IMR-90 (cell line): ENCODE results near the gene EHHADH. TPM values are rescaled to one million over a fixed set of nuclear protein-coding genes. Genes with fewer than 3 reads are reported as not detected.

Experiments used
- ATAC-seq: fragments of 200-7000 bp; cut with Tn5 transposase; 2 replicates; pipeline ENCODE4 v1.9.1; 2020; ENCODE audit warnings: low read depth, mild to moderate bottlenecking, moderate library complexity
- BruUV-seq: library from RNA; stranded (reverse); fragments of 400-500 nt; replicated peaks from 2 replicates; lab custom pipeline; 2021; lab: Mats Ljungman, UMichigan
- CTCF ChIA-PET: fragments of 300-600 bp; formaldehyde crosslinking; extraction: SDS; loops from one replicate; lab custom pipeline; 2021; ENCODE audit warnings: antibody characterized with exemption; lab: Yijun Ruan, JAX
- POLR2A ChIA-PET: fragments of 300-600 bp; sonication (Branson Sonifier 250); formaldehyde crosslinking; loops from one replicate; lab custom pipeline; 2022; ENCODE audit warnings: antibody characterized with exemption; ENCODE audit not compliant: unreplicated experiment; lab: Charles Lee
- DNase-seq: peaks from one replicate; pipeline ENCODE4 v3.0.0; 2013
- H2AFZ ChIP-seq: replicated peaks from 2 replicates; pipeline ENCODE3; 2013; ENCODE audit warnings: low read length, mild to moderate bottlenecking; ENCODE audit not compliant: poor library complexity
- H2AK5ac ChIP-seq: 2 replicates; pipeline ENCODE4 v1.6.1; 2013; ENCODE audit warnings: low read depth, low read length, inconsistent platforms
- H2AK9ac ChIP-seq: replicated peaks from 2 replicates; pipeline ENCODE3; 2013; ENCODE audit warnings: mild to moderate bottlenecking, low read depth, low read length, moderate library complexity; ENCODE audit not compliant: poor library complexity
- H2BK120ac ChIP-seq: 2 replicates; pipeline ENCODE4 v1.6.1; 2013; ENCODE audit warnings: low read depth, low read length, inconsistent platforms
- H2BK15ac ChIP-seq: 3 replicates; pipeline ENCODE4 v1.6.1; 2013; ENCODE audit warnings: low read depth, low read length, inconsistent platforms
- H2BK20ac ChIP-seq: 2 replicates; pipeline ENCODE4 v1.6.1; 2013; ENCODE audit warnings: low read depth, mild to moderate bottlenecking, inconsistent platforms, low read length, moderate library complexity
- H2BK5ac ChIP-seq: 2 replicates; pipeline ENCODE4 v1.6.1; 2013; ENCODE audit warnings: mild to moderate bottlenecking, low read depth, low read length, inconsistent platforms; ENCODE audit not compliant: poor library complexity, severe bottlenecking
- H3K14ac ChIP-seq: replicated peaks from 2 replicates; pipeline ENCODE4 v1.6.1; 2013; ENCODE audit warnings: low read depth, low read length, inconsistent platforms
- H3K18ac ChIP-seq: 2 replicates; pipeline ENCODE4 v1.6.1; 2013; ENCODE audit warnings: low read depth, low read length, control low read depth
- H3K23ac ChIP-seq: 2 replicates; pipeline ENCODE4 v1.6.1; 2013; ENCODE audit warnings: low read depth, low read length, inconsistent platforms
- H3K27ac ChIP-seq: 2 replicates; pipeline ENCODE4 v1.5.1; 2013; ENCODE audit warnings: mild to moderate bottlenecking, control low read depth, low read length; ENCODE audit not compliant: insufficient read depth
- H3K27me3 ChIP-seq: 2 replicates; pipeline ENCODE4 v1.6.1; 2013; ENCODE audit warnings: low read length; ENCODE audit not compliant: control insufficient read depth, insufficient read depth
- H3K36me3 ChIP-seq: 2 replicates; pipeline ENCODE4 v1.6.1; 2013; ENCODE audit warnings: low read length, mixed read lengths; ENCODE audit not compliant: control insufficient read depth, insufficient read depth
- H3K4ac ChIP-seq: 2 replicates; pipeline ENCODE4 v1.6.1; 2013; ENCODE audit warnings: low read depth, low read length, inconsistent platforms
- H3K4me1 ChIP-seq: 2 replicates; pipeline ENCODE4 v1.6.1; 2013; ENCODE audit warnings: low read length, mixed read lengths; ENCODE audit not compliant: control insufficient read depth, insufficient read depth
- H3K4me2 ChIP-seq: 2 replicates; pipeline ENCODE4 v1.6.1; 2013; ENCODE audit warnings: low read depth, mild to moderate bottlenecking, control low read depth, low read length, moderate library complexity
- H3K4me3 ChIP-seq: 2 replicates; pipeline ENCODE4 v1.5.1; 2013; ENCODE audit warnings: low read depth, mild to moderate bottlenecking, control low read depth, low read length, moderate library complexity; ENCODE audit not compliant: insufficient read depth
- H3K56ac ChIP-seq: 2 replicates; pipeline ENCODE4 v1.6.1; 2013; ENCODE audit warnings: low read length, inconsistent platforms; ENCODE audit not compliant: insufficient read depth; ENCODE audit errors: extremely low read depth
- H3K79me1 ChIP-seq, 2 experiments: 2 replicates each; pipeline ENCODE4 v1.6.1; 2013; ENCODE audit warnings: low read length in 2 of 2, inconsistent platforms in 1 of 2, low read depth in 1 of 2
- H3K9ac ChIP-seq: 2 replicates; pipeline ENCODE4 v1.6.1; 2013; ENCODE audit warnings: low read depth, low read length, control low read depth
- H3K9me1 ChIP-seq: 2 replicates; pipeline ENCODE4 v1.6.1; 2013; ENCODE audit warnings: low read length, inconsistent platforms; ENCODE audit not compliant: insufficient read depth
- H3K9me3 ChIP-seq: 2 replicates; pipeline ENCODE4 v1.6.1; 2013; ENCODE audit warnings: low read length; ENCODE audit not compliant: control insufficient read depth, insufficient read depth
- H4K20me1 ChIP-seq: 2 replicates; pipeline ENCODE4 v1.6.1; 2013; ENCODE audit warnings: low read length, inconsistent platforms; ENCODE audit not compliant: insufficient read depth
- H4K5ac ChIP-seq: 2 replicates; pipeline ENCODE4 v1.6.1; 2013; ENCODE audit warnings: mild to moderate bottlenecking, low read depth, low read length, control low read depth
- H4K8ac ChIP-seq, 2 experiments: 2 replicates each; pipeline ENCODE4 v1.6.1; 2013; ENCODE audit warnings: low read depth in 2 of 2, low read length in 2 of 2, control low read depth in 1 of 2, inconsistent platforms in 1 of 2
- H4K91ac ChIP-seq: 2 replicates; pipeline ENCODE4 v1.6.1; 2013; ENCODE audit warnings: low read depth, low read length, inconsistent platforms; ENCODE audit not compliant: insufficient read depth
- BHLHE40 ChIP-seq: fragments of 150-350 bp; IDR thresholded peaks from 2 replicates; pipeline ENCODE4 v1.6.1; 2016; ENCODE audit warnings: mild to moderate bottlenecking, low read depth, low read length
- CEBPB ChIP-seq: IDR thresholded peaks from 2 replicates; pipeline ENCODE4 v1.6.1; 2012; ENCODE audit warnings: low read depth, low read length, improper control_type of control experiment
- CHD1 ChIP-seq: IDR thresholded peaks from 2 replicates; pipeline ENCODE4 v1.6.1; 2012; ENCODE audit warnings: low read depth, low read length, improper control_type of control experiment
- CTCF ChIP-seq: conservative IDR thresholded peaks from 2 replicates; pipeline ENCODE4 v1.5.1; 2012; ENCODE audit warnings: mild to moderate bottlenecking, low read depth, low read length, improper control_type of control experiment
- FOS ChIP-seq: fragments of 150-350 bp; IDR thresholded peaks from 2 replicates; pipeline ENCODE4 v1.6.1; 2016; ENCODE audit warnings: low read depth, low read length
- MAFK ChIP-seq: IDR thresholded peaks from 2 replicates; pipeline ENCODE4 v1.6.1; 2012; ENCODE audit warnings: low read depth, low read length, improper control_type of control experiment
- MAZ ChIP-seq: IDR thresholded peaks from 2 replicates; pipeline ENCODE4 v1.6.1; 2012; ENCODE audit warnings: low read depth, mild to moderate bottlenecking, low read length, improper control_type of control experiment, moderate library complexity, borderline replicate concordance
- MXI1 ChIP-seq: IDR thresholded peaks from 2 replicates; pipeline ENCODE4 v1.6.1; 2012; ENCODE audit warnings: low read depth, mild to moderate bottlenecking, low read length, moderate library complexity, borderline replicate concordance
- NFE2L2 ChIP-seq: fragments of 150-350 bp; IDR thresholded peaks from 2 replicates; pipeline ENCODE4 v1.6.1; 2016; ENCODE audit warnings: low read depth, mild to moderate bottlenecking, low read length
- POLR2A ChIP-seq: IDR thresholded peaks from 2 replicates; pipeline ENCODE4 v1.6.1; 2012; ENCODE audit warnings: mild to moderate bottlenecking, low read depth, low read length
- RAD21 ChIP-seq: IDR thresholded peaks from 2 replicates; pipeline ENCODE4 v1.6.1; 2012; ENCODE audit warnings: low read length, improper control_type of control experiment
- RCOR1 ChIP-seq: IDR thresholded peaks from 2 replicates; pipeline ENCODE4 v1.6.1; 2012; ENCODE audit warnings: mild to moderate bottlenecking, low read length, improper control_type of control experiment; ENCODE audit not compliant: insufficient replicate concordance
- RFX5 ChIP-seq: IDR thresholded peaks from 2 replicates; pipeline ENCODE4 v1.8.0; 2012; ENCODE audit warnings: low read depth, mild to moderate bottlenecking, low read length, moderate library complexity
- SMC3 ChIP-seq: fragments of 150-350 bp; IDR thresholded peaks from 2 replicates; pipeline ENCODE4 v1.6.1; 2016; ENCODE audit warnings: low read depth, mild to moderate bottlenecking, antibody characterized with exemption, low read length, moderate library complexity
- WGBS, 2 experiments: methylation state at CpG; one replicate each; pipeline versions ENCODE4 v1.1.5 to v1.1.7; 2013; ENCODE audit warnings: missing lambda C conversion rate in 2 of 2; ENCODE audit not compliant: insufficient read length in 1 of 2; ENCODE audit errors: extremely low coverage in 2 of 2; 5-methylcytosine and 5-hydroxymethylcytosine counted together
- dilution Hi-C: fragments of 300-500 bp; cut with HindIII; formaldehyde crosslinking; loops from one replicate; pipeline ENCODE4 v1.14.3; 2018; ENCODE audit warnings: low sequenced_read_pairs; ENCODE audit not compliant: unreplicated experiment
- in situ Hi-C: fragments of 300-500 bp; cut with MboI; formaldehyde crosslinking; loops from 3 replicates; pipeline ENCODE4 v1.14.3; 2019; ENCODE audit warnings: low sequenced_read_pairs, inconsistent platforms, mixed read lengths
- intact Hi-C: fragments of 100-400 bp; cut with micrococcal nuclease; formaldehyde crosslinking; loops from 2 replicates; pipeline ENCODE4 v1.10.0; 2022
- polyA plus RNA-seq, 3 experiments: library from polyadenylated mRNA; depleted of rRNA; stranded (reverse); fragments of >200 nt; gene quantifications; 2 replicates each; pipeline ENCODE4 v1.2.3, GENCODE V29; 2012; ENCODE audit warnings: low replicate concordance in 1 of 3
- total RNA-seq: library from RNA; depleted of rRNA; stranded (reverse); fragments of >200 nt; gene quantifications from 2 replicates; pipeline ENCODE4 v1.2.3, GENCODE V29; 2012
- TF ChIP-seq, protein P1 (sequence below): fragments of 150-350 bp; IDR thresholded peaks from 2 replicates; pipeline ENCODE4 v1.6.1; 2017; ENCODE audit warnings: mild to moderate bottlenecking, antibody characterized with exemption, low read length, low read depth
- TF ChIP-seq, protein P2 (sequence below): fragments of 150-350 bp; IDR thresholded peaks from 2 replicates; pipeline ENCODE4 v1.6.1; 2016; ENCODE audit warnings: low read depth, mild to moderate bottlenecking, low read length, moderate library complexity, borderline replicate concordance

EHHADH gene
- total and polyA plus RNA-seq, 2 of the 4 experiments (the other 2 are of a cell fraction), result 2.0 to 4.7 TPM

DNA sequence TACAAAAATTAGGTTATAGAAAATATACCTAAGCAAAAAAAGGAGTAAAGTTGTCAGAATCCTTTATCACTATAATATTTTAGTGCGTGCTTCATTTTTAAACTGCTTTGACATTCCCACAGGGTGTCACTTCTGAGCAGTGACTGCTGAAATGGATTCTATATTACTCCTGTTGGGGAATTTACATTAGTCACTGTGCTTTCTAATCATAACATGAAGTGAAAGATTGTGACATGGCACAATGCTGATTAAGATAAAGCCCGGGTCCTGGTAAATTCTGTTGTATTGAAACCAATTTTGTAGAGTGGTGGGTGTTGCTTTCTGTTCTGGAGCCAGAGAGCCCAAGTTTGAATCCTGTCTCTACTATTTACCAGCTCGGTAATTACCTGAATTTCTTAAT, 36.4 kb upstream of the EHHADH start:
- no peak for DNase-seq
- no CpG with 5 or more reads among the region's 3 CpGs for WGBS, 2 experiments
- H2AK9ac ChIP-seq, result no peak overlapping the region
- no peaks in the 10 kb centered on the region for H3K27me3 ChIP-seq
- H3K9me3 ChIP-seq, result no peaks in the 10 kb centered on the region
- dilution Hi-C loops (no loop called here), intact Hi-C loops (no loop called here), in situ Hi-C loops (no loop called here)
- H2BK20ac ChIP-seq, result no peak overlapping the region
- H2BK5ac ChIP-seq, result no peak overlapping the region
- 0 out of 2 replicates have a peak, but pooled peaks cover 3% of the 10 kb centered on the region for H3K36me3 ChIP-seq
- ATAC-seq, result no peak
- H2BK120ac ChIP-seq, result no peak overlapping the region
- H3K9ac ChIP-seq, result no peak overlapping the region
- H2BK15ac ChIP-seq, result no peak overlapping the region
- H2AFZ ChIP-seq, result no peak overlapping the region
- no peak overlapping the region for H3K23ac ChIP-seq
- no peak overlapping the region for H3K4ac ChIP-seq
- no peak overlapping the region for H4K8ac ChIP-seq
- no peaks in the 10 kb centered on the region for H3K4me1 ChIP-seq
- no peak overlapping the region for H3K27ac ChIP-seq
- no peaks in the 10 kb centered on the region for H4K20me1 ChIP-seq
- H3K9me1 ChIP-seq, result no peaks in the 10 kb centered on the region
- no peak overlapping the region for H3K4me3 ChIP-seq
- H3K18ac ChIP-seq, result no peak overlapping the region
- H4K91ac ChIP-seq, result no peak overlapping the region
- peaks cover 2 to 3% of the 10 kb centered on the region in 2 experiments; a peak in 3 of 4 replicates for H3K79me1 ChIP-seq
- no peak overlapping the region for H2AK5ac ChIP-seq
- POLR2A ChIA-PET, result no interaction called here
- no peak overlapping the region for H4K5ac ChIP-seq
- no peak overlapping the region for H3K56ac ChIP-seq
- TF ChIP-seq POLR2A (no peak), CEBPB (no peak), MXI1 (no peak), BHLHE40 (no peak), NFE2L2 (no peak), MAZ (no peak), RAD21 (no peak), CTCF (no peak), RFX5 (no peak), MAFK (no peak), SMC3 (no peak), FOS (no peak), CHD1 (no peak), RCOR1 (no peak)
- TF ChIP-seq, protein P1, sequence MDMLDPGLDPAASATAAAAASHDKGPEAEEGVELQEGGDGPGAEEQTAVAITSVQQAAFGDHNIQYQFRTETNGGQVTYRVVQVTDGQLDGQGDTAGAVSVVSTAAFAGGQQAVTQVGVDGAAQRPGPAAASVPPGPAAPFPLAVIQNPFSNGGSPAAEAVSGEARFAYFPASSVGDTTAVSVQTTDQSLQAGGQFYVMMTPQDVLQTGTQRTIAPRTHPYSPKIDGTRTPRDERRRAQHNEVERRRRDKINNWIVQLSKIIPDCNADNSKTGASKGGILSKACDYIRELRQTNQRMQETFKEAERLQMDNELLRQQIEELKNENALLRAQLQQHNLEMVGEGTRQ, result no peak
- TF ChIP-seq, protein P2, sequence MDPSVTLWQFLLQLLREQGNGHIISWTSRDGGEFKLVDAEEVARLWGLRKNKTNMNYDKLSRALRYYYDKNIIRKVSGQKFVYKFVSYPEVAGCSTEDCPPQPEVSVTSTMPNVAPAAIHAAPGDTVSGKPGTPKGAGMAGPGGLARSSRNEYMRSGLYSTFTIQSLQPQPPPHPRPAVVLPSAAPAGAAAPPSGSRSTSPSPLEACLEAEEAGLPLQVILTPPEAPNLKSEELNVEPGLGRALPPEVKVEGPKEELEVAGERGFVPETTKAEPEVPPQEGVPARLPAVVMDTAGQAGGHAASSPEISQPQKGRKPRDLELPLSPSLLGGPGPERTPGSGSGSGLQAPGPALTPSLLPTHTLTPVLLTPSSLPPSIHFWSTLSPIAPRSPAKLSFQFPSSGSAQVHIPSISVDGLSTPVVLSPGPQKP, result no peak
- H3K4me2 ChIP-seq, result no peak overlapping the region
- no TSS peak for BruUV-seq
- no peak overlapping the region for H3K14ac ChIP-seq
- CTCF ChIA-PET, result interaction anchor here (0.5 kb wide), 1 partner anchor 151 kb away, joined by 3 read pairs; no protein-coding TSS in a partner anchor
